Trophoblast cell (in vitro differentiated cells and primary cell): ENCODE data around the gene NPIPB2.
"Not testable (repeated sequence)": the region's sequence is repeated elsewhere in the genome, so short reads cannot be mapped to it uniquely, and the experiment has no call there.

Experiments used
- DNase-seq, 2 donors: peaks; one replicate each; pipeline ENCODE4 v3.0.0-alpha.2; 2016
- H2AFZ ChIP-seq: 2 replicates; pipeline ENCODE4 v1.6.1; 2013; ENCODE audit warnings: low read length, moderate library complexity, mild to moderate bottlenecking; ENCODE audit not compliant: insufficient read depth, poor library complexity
- H2AK5ac ChIP-seq: 2 replicates; pipeline ENCODE4 v1.6.1; 2013; ENCODE audit warnings: mild to moderate bottlenecking, low read length
- H2BK120ac ChIP-seq: 2 replicates; pipeline ENCODE4 v1.6.1; 2013; ENCODE audit warnings: low read length, mild to moderate bottlenecking, moderate library complexity; ENCODE audit not compliant: insufficient read depth, poor library complexity
- H2BK12ac ChIP-seq: 2 replicates; pipeline ENCODE4 v1.6.1; 2013; ENCODE audit warnings: mild to moderate bottlenecking, low read length, moderate library complexity
- H2BK5ac ChIP-seq: 2 replicates; pipeline ENCODE4 v1.6.1; 2013; ENCODE audit warnings: low read length, low read depth, moderate library complexity, mild to moderate bottlenecking; ENCODE audit not compliant: poor library complexity
- H3K14ac ChIP-seq: 2 replicates; pipeline ENCODE4 v1.6.1; 2013; ENCODE audit warnings: mild to moderate bottlenecking, low read length
- H3K18ac ChIP-seq: 2 replicates; pipeline ENCODE4 v1.6.1; 2013; ENCODE audit warnings: mild to moderate bottlenecking, low read length
- H3K23ac ChIP-seq: 2 replicates; pipeline ENCODE4 v1.6.1; 2013; ENCODE audit warnings: low read length
- H3K27ac ChIP-seq: 2 replicates; pipeline ENCODE4 v1.5.1; 2013; ENCODE audit warnings: low read depth, mild to moderate bottlenecking, inconsistent platforms, low read length, moderate library complexity
- H3K27me3 ChIP-seq: 2 replicates; pipeline ENCODE4 v1.6.1; 2013; ENCODE audit warnings: inconsistent platforms, mild to moderate bottlenecking, low read length, moderate library complexity; ENCODE audit not compliant: insufficient read depth
- H3K36me3 ChIP-seq, 2 experiments: 1 replicate in 1 of 2; 2 replicates in 1 of 2; pipeline ENCODE4 v1.6.1; 2013; ENCODE audit warnings: low read length in 2 of 2, mild to moderate bottlenecking in 2 of 2, moderate library complexity in 1 of 2; ENCODE audit not compliant: insufficient read depth in 2 of 2, control insufficient read depth in 1 of 2
- H3K4ac ChIP-seq: 2 replicates; pipeline ENCODE4 v1.6.1; 2013; ENCODE audit warnings: low read depth, mild to moderate bottlenecking, low read length, moderate library complexity
- H3K4me1 ChIP-seq, 2 experiments: 1 replicate in 1 of 2; 2 replicates in 1 of 2; pipeline ENCODE4 v1.6.1; 2013; ENCODE audit warnings: low read length in 2 of 2, mild to moderate bottlenecking in 2 of 2, moderate library complexity in 1 of 2; ENCODE audit not compliant: insufficient read depth in 2 of 2, control insufficient read depth in 1 of 2
- H3K4me2 ChIP-seq: 2 replicates; pipeline ENCODE4 v1.6.1; 2013; ENCODE audit warnings: inconsistent platforms, mild to moderate bottlenecking, low read length, moderate library complexity
- H3K4me3 ChIP-seq: 2 replicates; pipeline ENCODE4 v1.5.1; 2013; ENCODE audit warnings: mild to moderate bottlenecking, low read depth, low read length, inconsistent platforms
- H3K79me1 ChIP-seq: one replicate; pipeline ENCODE4 v1.6.1; 2013; ENCODE audit warnings: low read length
- H3K79me2 ChIP-seq: 2 replicates; pipeline ENCODE4 v1.6.1; 2013; ENCODE audit warnings: low read length, mild to moderate bottlenecking; ENCODE audit not compliant: control insufficient read depth, insufficient read depth, poor library complexity
- H3K9ac ChIP-seq: 2 replicates; pipeline ENCODE4 v1.6.1; 2013; ENCODE audit warnings: mild to moderate bottlenecking, low read length
- H3K9me3 ChIP-seq: 2 replicates; pipeline ENCODE4 v1.6.1; 2013; ENCODE audit warnings: low read depth, mild to moderate bottlenecking, control low read depth, inconsistent platforms, low read length; ENCODE audit not compliant: insufficient read depth
- H4K12ac ChIP-seq: 2 replicates; pipeline ENCODE4 v1.6.1; 2013; ENCODE audit warnings: low read depth, mild to moderate bottlenecking, low read length, moderate library complexity
- H4K8ac ChIP-seq: 2 replicates; pipeline ENCODE4 v1.6.1; 2013; ENCODE audit warnings: low read depth, mild to moderate bottlenecking, low read length, moderate library complexity
- H4K91ac ChIP-seq: one replicate; pipeline ENCODE4 v1.6.1; 2013; ENCODE audit warnings: low read depth, mild to moderate bottlenecking, low read length, moderate library complexity
- WGBS: extraction: QIAGEN DNeasy Blood & Tissue Kit; methylation state at CpG from one replicate; pipeline ENCODE4 v1.1.7; 2013; ENCODE audit warnings: missing lambda C conversion rate; ENCODE audit not compliant: insufficient read length, insufficient coverage; ENCODE audit errors: extremely low coverage; 5-methylcytosine and 5-hydroxymethylcytosine counted together

NPIPB2 gene

GRCh38 chr16:11927350-11927749, 14.5 kb downstream of the NPIPB2 start:
- not testable (repeated sequence) for H3K79me1 ChIP-seq, H2AFZ ChIP-seq, H4K91ac ChIP-seq, H3K4me2 ChIP-seq, H2AK5ac ChIP-seq, H3K27me3 ChIP-seq, H3K4me1 ChIP-seq, H3K23ac ChIP-seq, H3K79me2 ChIP-seq, H4K12ac ChIP-seq, H3K36me3 ChIP-seq, H3K9me3 ChIP-seq, H2BK5ac ChIP-seq, H3K27ac ChIP-seq, H4K8ac ChIP-seq, H2BK12ac ChIP-seq, H3K4me3 ChIP-seq, H3K18ac ChIP-seq, H3K9ac ChIP-seq, H3K14ac ChIP-seq, H3K4ac ChIP-seq, DNase-seq, H2BK120ac ChIP-seq
- WGBS = no CpG with 5 or more reads among the region's 13 CpGs

- H3K79me1 ChIP-seq, H3K27me3 ChIP-seq, H3K36me3 ChIP-seq, H2AK5ac ChIP-seq, H3K4me1 ChIP-seq, H3K23ac ChIP-seq, H3K9me3 ChIP-seq, H2BK5ac ChIP-seq, H3K14ac ChIP-seq, H3K27ac ChIP-seq, H4K91ac ChIP-seq, H3K18ac ChIP-seq, DNase-seq, H3K4me3 ChIP-seq, H4K8ac ChIP-seq, H2AFZ ChIP-seq, H3K9ac ChIP-seq, H3K79me2 ChIP-seq, H2BK120ac ChIP-seq, H4K12ac ChIP-seq, H3K4me2 ChIP-seq, H2BK12ac ChIP-seq, H3K4ac ChIP-seq: not testable (repeated sequence)
- no CpG with 5 or more reads among the region's 10 CpGs for WGBS
Observed at GRCh38 chr16:11924046-11924445, 17.8 kb downstream of the NPIPB2 start.

- Histone ChIP-seq H3K23ac (no peak overlapping the region), H3K27me3 (peaks cover 2% of the 10 kb centered on the region), H2BK5ac (no peak overlapping the region), H4K91ac (peak overlapping the region; percentile 15), H3K27ac (no peak overlapping the region), H3K9ac (peak overlapping the region; percentile 79), H4K8ac (peak overlapping the region; percentile 95), H3K18ac (no peak overlapping the region), H4K12ac (peak overlapping the region; percentile 52), H3K36me3 (peaks cover 0 to 2% of the 10 kb centered on the region in 2 experiments), H3K14ac (no peak overlapping the region), H2BK12ac (no peak overlapping the region), H2AK5ac (no peak overlapping the region), H3K79me1 (peaks cover 12% of the 10 kb centered on the region), H3K79me2 (peaks cover 22% of the 10 kb centered on the region), H2AFZ (peak overlapping the region; percentile 87), H3K9me3 (no peaks in the 10 kb centered on the region), H3K4me2 (peak overlapping the region; percentile 90), H3K4ac (no peak overlapping the region), H3K4me3 (no peak overlapping the region), H2BK120ac (no peak overlapping the region), H3K4me1 (peaks cover 5 to 11% of the 10 kb centered on the region in 2 experiments)
- peak in 1 of 2 donors; percentile 35 for DNase-seq
- WGBS = no CpG with 5 or more reads among the region's 13 CpGs
Observed at GRCh38 chr16:11916524-11917285, 25.1 kb downstream of the NPIPB2 start.

GRCh38 chr16:11915644-11916523, 26.0 kb downstream of the NPIPB2 start, which contains the start of gene GSPT1:
Gene GSPT1, minus strand, starts transcription at chr16:11915956. Its CDS starts 236 bp downstream, at chr16:11915720.
- Histone ChIP-seq H4K91ac (peak within 1 kb of the TSS; percentile 58), H2AFZ (peak within 1 kb of the TSS; percentile 87), H3K27ac (peak within 1 kb of the TSS; percentile 52), H3K4me1 (peaks cover 5 to 11% of the 10 kb centered on the region in 2 experiments), H2BK12ac (no peak within 1 kb of the TSS), H3K36me3 (peaks cover 0 to 2% of the 10 kb centered on the region in 2 experiments), H3K9ac (peak within 1 kb of the TSS; percentile 79), H3K14ac (peak within 1 kb of the TSS; percentile 73), H3K79me2 (peaks cover 22% of the 10 kb centered on the region), H2BK5ac (peak within 1 kb of the TSS; percentile 48), H3K4me2 (peak within 1 kb of the TSS; percentile 90), H3K27me3 (peaks cover 2% of the 10 kb centered on the region), H4K12ac (peak within 1 kb of the TSS; percentile 66), H3K4me3 (peak within 1 kb of the TSS; percentile 97), H3K23ac (no peak within 1 kb of the TSS), H3K79me1 (peaks cover 12% of the 10 kb centered on the region), H2AK5ac (peak within 1 kb of the TSS; percentile 27), H2BK120ac (peak within 1 kb of the TSS; percentile 48), H3K4ac (peak within 1 kb of the TSS; percentile 53), H4K8ac (peak within 1 kb of the TSS; percentile 95), H3K9me3 (no peaks in the 10 kb centered on the region), H3K18ac (peak within 1 kb of the TSS; percentile 64)
- peak; percentile 99 for DNase-seq
- no CpG with 5 or more reads among the region's 84 CpGs for WGBS
